Chondrocyte (in vitro differentiated cells): Measurements from ENCODE around the gene PRADC1. TPM values are rescaled to one million over a fixed set of nuclear protein-coding genes. Genes with fewer than 3 reads are reported as not detected.
A peak's percentile ranks its signal among the peaks of the same experiment; 100 is the strongest.

ENCODE experiments used
- DNase-seq: peaks from one replicate; pipeline ENCODE4 v3.0.0; 2021; ENCODE audit warnings: mixed read lengths, low spot score
- H3K27ac Mint-ChIP-seq: one replicate; pipeline ENCODE4 v1.8.0; 2021; ENCODE audit warnings: mild to moderate bottlenecking, moderate library complexity, mixed read lengths; ENCODE audit not compliant: unreplicated experiment
- H3K27me3 Mint-ChIP-seq: 2 replicates; pipeline ENCODE4 v1.8.0; 2021; ENCODE audit warnings: low read depth, mixed read lengths
- H3K36me3 Mint-ChIP-seq: 2 replicates; pipeline ENCODE4 v1.8.0; 2021; ENCODE audit warnings: low read depth, mixed read lengths
- H3K4me1 Mint-ChIP-seq: 2 replicates; pipeline ENCODE4 v1.8.0; 2021; ENCODE audit warnings: low read depth, mild to moderate bottlenecking, mixed read lengths
- H3K4me3 Mint-ChIP-seq: one replicate; pipeline ENCODE4 v1.8.0; 2021; ENCODE audit warnings: mild to moderate bottlenecking, moderate library complexity, mixed read lengths; ENCODE audit not compliant: unreplicated experiment
- H3K9me3 Mint-ChIP-seq: 2 replicates; pipeline ENCODE4 v1.8.0; 2021; ENCODE audit warnings: low read depth, mixed read lengths
- CTCF ChIP-seq: fragments of 200-600 bp; sonication (generic); IDR thresholded peaks from 2 replicates; pipeline ENCODE4 v1.5.0; 2021; ENCODE audit warnings: antibody characterized with exemption, mild to moderate bottlenecking, moderate library complexity
- total RNA-seq: library from RNA; stranded (reverse); gene quantifications from 3 replicates; pipeline ENCODE4 v1.2.1, GENCODE V29; 2021

Gene PRADC1
- total RNA-seq, 1 donor from 2014 or later = 21.7 TPM

- H3K9me3 Mint-ChIP-seq = no peaks in the 10 kb centered on the region
- H3K36me3 Mint-ChIP-seq = peaks cover 2% of the 10 kb centered on the region
- peaks cover 5% of the 10 kb centered on the region for H3K27me3 Mint-ChIP-seq
- H3K4me3 Mint-ChIP-seq = no peak overlapping the region
- no peak for DNase-seq
- H3K4me1 Mint-ChIP-seq = no peaks in the 10 kb centered on the region
- no peak for TF ChIP-seq CTCF
- no peak overlapping the region for H3K27ac Mint-ChIP-seq
Observed at GRCh38 chr2:73262108-73262651, 29.1 kb upstream of the PRADC1 start.

GRCh38 chr2:73260338-73260984, 27.4 kb upstream of the PRADC1 start:
- Mint-ChIP-seq H3K27ac (no peak overlapping the region), H3K27me3 (no peaks in the 10 kb centered on the region), H3K4me3 (no peak overlapping the region), H3K4me1 (no peaks in the 10 kb centered on the region), H3K9me3 (no peaks in the 10 kb centered on the region), H3K36me3 (no peaks in the 10 kb centered on the region)
- peak; percentile 72 for TF ChIP-seq CTCF
- no peak for DNase-seq

GRCh38 chr2:73259704-73260337, 26.8 kb upstream of the PRADC1 start:
- no peak for TF ChIP-seq CTCF
- no peaks in the 10 kb centered on the region for H3K36me3 Mint-ChIP-seq
- no peaks in the 10 kb centered on the region for H3K27me3 Mint-ChIP-seq
- no peak overlapping the region for H3K27ac Mint-ChIP-seq
- no peaks in the 10 kb centered on the region for H3K9me3 Mint-ChIP-seq
- no peak overlapping the region for H3K4me3 Mint-ChIP-seq
- DNase-seq = no peak
- H3K4me1 Mint-ChIP-seq = no peaks in the 10 kb centered on the region

- no peak for DNase-seq
- H3K4me1 Mint-ChIP-seq = no peaks in the 10 kb centered on the region
- H3K27ac Mint-ChIP-seq = no peak overlapping the region
- TF ChIP-seq CTCF = no peak
- H3K9me3 Mint-ChIP-seq = no peaks in the 10 kb centered on the region
- H3K36me3 Mint-ChIP-seq = no peaks in the 10 kb centered on the region
- no peaks in the 10 kb centered on the region for H3K27me3 Mint-ChIP-seq
- H3K4me3 Mint-ChIP-seq = no peak overlapping the region
Observed at GRCh38 chr2:73259276-73259675, 26.2 kb upstream of the PRADC1 start.

- DNase-seq = no peak
- no peak overlapping the region for H3K27ac Mint-ChIP-seq
- no peaks in the 10 kb centered on the region for H3K27me3 Mint-ChIP-seq
- no peak overlapping the region for H3K4me3 Mint-ChIP-seq
- H3K4me1 Mint-ChIP-seq = no peaks in the 10 kb centered on the region
- no peaks in the 10 kb centered on the region for H3K36me3 Mint-ChIP-seq
- H3K9me3 Mint-ChIP-seq = no peaks in the 10 kb centered on the region
- no peak for TF ChIP-seq CTCF
Observed at GRCh38 chr2:73258913-73259215, 25.8 kb upstream of the PRADC1 start.
